ENCODE measurements around the gene ZNF823.

GRCh38 chr19:11705474-11705873 lies 33.3 kb downstream of the ZNF823 start:
- TF ChIP-seq, protein P1, sequence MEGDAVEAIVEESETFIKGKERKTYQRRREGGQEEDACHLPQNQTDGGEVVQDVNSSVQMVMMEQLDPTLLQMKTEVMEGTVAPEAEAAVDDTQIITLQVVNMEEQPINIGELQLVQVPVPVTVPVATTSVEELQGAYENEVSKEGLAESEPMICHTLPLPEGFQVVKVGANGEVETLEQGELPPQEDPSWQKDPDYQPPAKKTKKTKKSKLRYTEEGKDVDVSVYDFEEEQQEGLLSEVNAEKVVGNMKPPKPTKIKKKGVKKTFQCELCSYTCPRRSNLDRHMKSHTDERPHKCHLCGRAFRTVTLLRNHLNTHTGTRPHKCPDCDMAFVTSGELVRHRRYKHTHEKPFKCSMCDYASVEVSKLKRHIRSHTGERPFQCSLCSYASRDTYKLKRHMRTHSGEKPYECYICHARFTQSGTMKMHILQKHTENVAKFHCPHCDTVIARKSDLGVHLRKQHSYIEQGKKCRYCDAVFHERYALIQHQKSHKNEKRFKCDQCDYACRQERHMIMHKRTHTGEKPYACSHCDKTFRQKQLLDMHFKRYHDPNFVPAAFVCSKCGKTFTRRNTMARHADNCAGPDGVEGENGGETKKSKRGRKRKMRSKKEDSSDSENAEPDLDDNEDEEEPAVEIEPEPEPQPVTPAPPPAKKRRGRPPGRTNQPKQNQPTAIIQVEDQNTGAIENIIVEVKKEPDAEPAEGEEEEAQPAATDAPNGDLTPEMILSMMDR (IDR thresholded peaks at IDR 0.05; ENCODE audit: low read depth, low read length, poor library complexity, severe bottlenecking), result no peak
- TF ChIP-seq EZH2phosphoT487 (IDR thresholded peaks at IDR 0.05; ENCODE audit: borderline replicate concordance, low read length), result no peak
